Activated effector memory CD4-positive, alpha-beta T cell treated with anti-CD3 and anti-CD28 coated beads, Interleukin-2, amount 50 U/mL, for 16 hours (primary cell): ENCODE results near the gene HIC1.

ENCODE experiments used
- DNase-seq: peaks from one replicate; pipeline ENCODE4 v3.0.0-alpha.2; 2020

HIC1 gene

GRCh38 chr17:2025622-2026309, 29.1 kb upstream of the HIC1 start:
- DNase-seq = peak; percentile 69

GRCh38 chr17:2027528-2028233, 27.2 kb upstream of the HIC1 start:
- no peak for DNase-seq

DNA sequence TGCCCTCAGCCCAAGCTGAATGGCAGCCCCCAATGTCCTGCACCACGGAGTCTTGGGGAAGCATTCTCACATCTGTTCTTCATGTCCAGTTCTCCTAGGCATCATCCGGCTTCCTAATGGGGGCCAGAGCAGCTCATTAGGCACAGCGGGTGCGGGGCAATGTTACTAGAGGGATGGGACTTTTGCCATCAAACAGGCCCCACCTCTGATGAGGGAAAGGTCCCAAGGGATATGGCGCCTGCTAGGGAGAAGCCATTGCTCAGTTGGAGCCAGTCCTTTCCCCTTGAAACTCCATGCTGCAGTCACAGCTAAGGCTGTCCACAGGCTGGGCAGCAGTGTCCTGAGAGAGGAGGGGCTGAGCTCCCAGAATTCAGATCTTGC, 26.7 kb upstream of the HIC1 start:
- no peak for DNase-seq

GRCh38 chr17:2028737-2029136, 26.2 kb upstream of the HIC1 start:
- DNase-seq = no peak

GRCh38 chr17:2029911-2030778, 24.8 kb upstream of the HIC1 start, which contains the start of gene DPH1:
Gene DPH1, plus strand, starts transcription at chr17:2030153. Its CDS starts 17 bp downstream, at chr17:2030170.
- peak; percentile 96 for DNase-seq

DNA sequence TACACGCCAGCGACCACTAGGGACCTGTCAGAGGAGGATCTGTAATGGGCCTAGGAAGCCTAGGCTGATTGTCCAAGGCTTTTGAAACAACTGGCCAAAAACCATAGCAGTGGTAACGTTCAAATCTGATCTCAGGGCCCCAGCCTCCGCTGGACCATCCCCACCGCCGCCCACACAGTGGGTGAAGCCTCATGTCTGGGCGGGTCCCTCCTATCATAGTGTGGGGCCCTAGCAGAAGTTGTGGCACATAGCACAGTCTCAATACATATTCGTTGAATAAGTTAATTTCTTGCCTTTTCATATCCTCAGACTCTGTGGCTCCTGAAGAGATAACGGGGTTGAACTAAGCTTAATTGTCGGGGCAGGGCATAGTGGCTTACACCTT, 24.1 kb upstream of the HIC1 start:
- DNase-seq = peak; percentile 80

DNA sequence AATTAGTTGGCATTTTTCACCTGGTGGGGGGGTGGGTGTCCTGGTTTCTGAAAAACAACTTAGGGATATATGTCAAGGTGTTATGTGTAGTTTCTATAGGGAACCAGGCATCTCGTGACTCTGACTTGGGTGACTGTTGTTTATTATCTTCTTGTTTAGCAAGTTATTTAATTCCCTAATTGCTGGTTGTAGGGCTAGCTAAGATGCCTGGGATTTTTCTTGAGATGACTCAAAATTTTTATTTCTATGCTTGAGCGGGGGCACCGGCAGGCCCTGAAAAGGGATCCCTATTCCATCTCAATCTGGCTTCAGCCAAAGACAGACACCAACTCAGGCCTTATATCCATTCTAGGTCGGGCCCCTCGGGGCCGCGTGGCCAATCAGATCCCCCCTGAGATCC, 21.8 kb upstream of the HIC1 start:
- no peak for DNase-seq

- DNase-seq = no peak
Measured at GRCh38 chr17:2034157-2034556, 20.7 kb upstream of the HIC1 start.

GRCh38 chr17:2034806-2035540, 19.9 kb upstream of the HIC1 start:
- no peak for DNase-seq

DNA sequence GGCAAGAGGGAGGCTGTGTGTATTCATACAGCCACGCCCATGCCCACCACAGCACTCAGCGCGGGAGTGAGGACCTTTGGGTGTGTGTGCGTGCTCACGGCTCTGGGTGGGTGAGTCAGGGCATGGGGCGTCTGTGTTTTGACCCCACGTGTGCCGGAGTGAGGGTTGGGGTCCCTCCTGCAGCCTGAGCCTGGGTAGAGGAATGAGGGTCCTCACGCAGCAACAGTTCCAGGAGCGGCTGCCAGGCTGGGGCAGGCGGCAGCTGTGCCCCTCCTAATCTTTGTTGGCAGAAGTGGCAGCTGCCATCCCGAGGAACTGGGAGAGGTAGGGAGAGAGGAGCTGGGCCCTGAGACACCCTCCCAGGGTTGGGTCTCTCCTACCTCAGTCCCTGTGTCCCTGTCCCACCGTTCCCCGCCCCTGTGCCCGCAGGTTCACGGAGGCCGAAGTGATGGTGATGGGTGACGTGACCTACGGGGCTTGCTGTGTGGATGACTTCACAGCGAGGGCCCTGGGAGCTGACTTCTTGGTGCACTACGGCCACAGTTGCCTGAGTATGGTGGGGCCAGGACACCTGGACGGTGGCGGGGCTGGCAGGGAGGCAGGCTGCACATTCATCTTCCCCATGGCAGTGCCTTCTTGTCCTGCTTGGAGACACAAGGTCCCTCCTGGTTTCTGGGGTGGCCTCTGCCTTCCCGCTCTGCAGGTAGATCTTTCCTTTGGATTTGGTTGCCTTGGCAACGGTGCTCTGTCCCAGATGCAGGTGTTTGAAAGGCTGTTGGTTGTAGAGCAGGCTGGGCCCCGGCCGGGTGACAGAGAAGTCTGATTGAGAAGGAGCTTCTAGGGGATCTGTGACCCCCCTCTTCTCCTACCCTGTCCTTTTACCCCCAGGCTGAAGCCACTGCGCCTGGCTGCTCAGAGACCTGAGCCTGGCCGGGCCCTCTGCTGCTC, 19.1 kb upstream of the HIC1 start:
- no peak for DNase-seq

DNA sequence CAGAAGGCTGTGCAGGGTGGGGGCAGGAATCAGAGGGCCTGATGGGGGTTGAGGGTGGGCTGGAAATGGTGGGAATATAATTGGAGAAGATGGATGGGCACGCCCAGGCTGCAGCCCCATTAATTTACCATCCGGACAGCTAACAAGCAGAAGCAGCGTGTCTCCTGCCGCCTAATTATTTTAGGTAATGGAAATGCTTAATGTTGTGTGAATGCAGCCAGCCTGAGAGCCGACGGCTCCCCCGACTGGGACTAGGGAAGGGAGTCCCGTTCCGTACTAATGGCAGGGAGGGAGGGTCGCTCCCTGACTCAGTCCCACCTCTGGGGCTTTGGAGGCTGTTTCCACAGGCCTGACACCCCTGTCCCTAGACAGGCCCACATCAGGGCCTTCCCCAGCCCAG, 17.7 kb upstream of the HIC1 start:
- no peak for DNase-seq

- DNase-seq = no peak
Measured at GRCh38 chr17:2040219-2040827, 14.6 kb upstream of the HIC1 start.

DNA sequence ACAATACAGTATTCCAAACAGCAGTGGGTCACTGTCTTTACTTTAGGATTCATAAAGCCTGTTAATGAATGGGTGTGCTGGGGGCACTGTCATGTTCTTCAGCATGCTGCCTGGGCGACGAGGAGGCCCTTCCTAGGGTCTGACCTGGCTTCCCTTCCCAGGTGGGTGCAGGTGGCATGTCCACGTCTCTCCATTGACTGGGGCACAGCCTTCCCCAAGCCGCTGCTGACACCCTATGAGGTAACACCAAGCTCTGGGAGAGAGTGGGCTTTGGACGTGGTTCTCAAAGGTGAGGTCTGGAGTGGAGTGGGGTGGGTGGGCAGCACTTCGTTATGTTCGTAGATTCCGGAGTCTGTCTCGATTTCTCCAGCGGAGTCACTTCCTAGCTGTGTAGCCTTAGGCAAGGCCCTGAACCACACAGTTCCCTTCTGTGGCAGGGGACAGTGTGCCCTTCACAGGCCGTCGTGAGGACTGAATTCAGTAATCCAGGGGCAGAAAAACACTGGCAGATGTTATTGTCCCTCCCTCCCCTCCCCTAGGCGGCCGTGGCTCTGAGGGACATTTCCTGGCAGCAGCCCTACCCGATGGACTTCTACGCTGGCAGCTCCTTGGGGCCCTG, 13.9 kb upstream of the HIC1 start:
- DNase-seq = no peak

GRCh38 chr17:2041561-2042389, 13.1 kb upstream of the HIC1 start, which contains the start of gene OVCA2:
Gene OVCA2, plus strand, starts transcription at chr17:2042022. Its CDS starts 26 bp downstream, at chr17:2042048.
- DNase-seq = peak; percentile 99

DNA sequence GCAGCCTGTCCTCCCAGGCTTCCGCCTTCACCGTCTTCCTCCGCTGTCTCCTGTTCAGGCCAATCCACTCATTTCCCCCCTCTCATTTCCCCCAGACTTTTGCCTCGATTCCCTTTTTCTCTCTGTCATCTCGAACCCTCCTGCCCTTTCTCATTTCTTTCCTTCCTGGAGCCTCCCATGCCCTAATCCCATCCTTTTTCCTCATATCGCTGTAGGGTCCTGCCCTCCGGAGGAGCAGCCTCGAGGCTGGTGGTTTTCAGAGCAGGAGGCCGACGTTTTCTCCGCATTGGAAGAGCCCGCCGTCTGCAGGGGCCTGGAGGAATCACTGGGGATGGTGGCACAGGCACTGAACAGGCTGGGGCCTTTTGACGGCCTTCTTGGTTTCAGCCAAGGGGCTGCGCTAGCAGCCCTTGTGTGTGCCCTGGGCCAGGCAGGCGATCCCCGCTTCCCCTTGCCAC, 12.5 kb upstream of the HIC1 start:
- DNase-seq = no peak

DNA sequence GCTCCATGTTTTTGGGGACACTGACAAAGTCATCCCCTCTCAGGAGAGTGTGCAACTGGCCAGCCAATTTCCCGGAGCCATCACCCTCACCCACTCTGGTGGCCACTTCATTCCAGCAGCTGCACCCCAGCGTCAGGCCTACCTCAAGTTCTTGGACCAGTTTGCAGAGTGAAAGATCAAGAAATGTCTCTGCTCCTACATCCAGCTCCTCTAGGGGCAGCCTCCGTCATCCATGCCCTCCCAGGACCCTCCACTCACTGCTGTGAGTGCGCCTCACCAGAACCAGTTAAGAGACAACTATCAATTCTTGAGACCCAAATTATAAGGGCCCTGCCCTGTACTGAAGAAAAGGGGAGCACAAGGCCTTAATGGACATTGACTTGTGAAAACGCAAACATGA, 12.0 kb upstream of the HIC1 start:
- DNase-seq = no peak

DNA sequence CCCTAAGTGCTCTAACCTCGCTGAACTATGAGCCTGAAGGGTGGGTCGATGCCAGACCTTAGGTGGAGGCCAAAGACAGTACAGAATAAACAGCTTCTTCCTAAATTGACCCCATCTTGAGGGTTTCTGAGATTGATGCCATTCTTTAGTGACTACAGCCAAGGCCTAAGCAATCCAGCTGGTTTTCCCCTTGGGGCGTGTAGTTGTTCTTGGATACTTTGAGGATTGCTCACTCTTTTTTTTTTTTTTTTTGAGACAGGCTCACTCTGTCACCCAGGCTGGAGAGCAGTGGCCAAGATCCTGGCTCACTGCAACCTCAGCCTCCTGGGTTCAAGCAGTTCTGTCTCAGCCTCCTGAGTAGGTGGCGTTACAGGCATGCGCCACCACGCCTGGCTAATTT, 11.1 kb upstream of the HIC1 start:
- DNase-seq = no peak

DNA sequence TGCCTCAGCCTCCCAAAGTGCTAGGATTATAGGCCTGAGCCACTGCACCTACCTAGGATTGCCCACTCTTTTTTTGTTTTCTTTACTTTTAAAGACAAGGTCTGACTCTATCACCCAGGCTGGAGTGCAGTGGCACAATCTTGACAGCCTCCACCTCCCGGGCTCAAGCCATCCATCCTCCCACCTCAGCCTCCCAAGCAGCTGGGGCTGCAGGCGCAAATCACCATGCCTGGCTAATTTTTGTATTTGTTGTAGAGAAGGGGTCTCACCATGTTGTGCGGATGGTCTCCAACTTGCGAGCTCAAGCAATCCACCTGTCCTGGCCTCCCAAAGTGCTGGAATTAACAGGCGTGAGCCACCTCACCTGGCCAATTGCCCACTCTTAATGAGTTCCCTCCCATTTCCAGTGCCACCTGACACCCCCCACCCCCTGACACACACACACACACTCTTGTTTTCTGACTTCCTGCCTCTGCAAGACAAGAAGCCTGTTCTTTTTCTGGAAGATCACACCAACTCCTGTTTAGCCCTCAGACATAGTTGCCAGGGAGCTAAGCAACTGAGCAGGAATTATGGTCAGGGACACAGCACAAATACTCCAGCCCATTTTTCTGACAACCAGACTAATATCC, 10.5 kb upstream of the HIC1 start:
- no peak for DNase-seq

GRCh38 chr17:2047590-2047989, 7.3 kb upstream of the HIC1 start:
- DNase-seq = no peak
